ENCODE measurements around the gene DCTD.

The DCTD gene

GRCh38 chr4:182913036-182913435, 4.2 kb downstream of the DCTD start:
- no peak overlapping the region for H3K4me2 ChIP-seq (ENCODE audit: low read length)
- no peak overlapping the region for H2BK120ac ChIP-seq (ENCODE audit: low read depth, low read length)
- no peak overlapping the region for H2BK5ac ChIP-seq (ENCODE audit: low read length)
- H3K79me2 ChIP-seq (ENCODE audit: control insufficient read depth, insufficient read depth, low read length): no peaks in the 10 kb centered on the region
- peaks cover 1% of the 10 kb centered on the region for H3K4me1 ChIP-seq (ENCODE audit: control insufficient read depth, low read depth, low read length)
- H3K36me3 ChIP-seq (ENCODE audit: control insufficient read depth, insufficient read depth, low read length): peaks cover 2% of the 10 kb centered on the region
- H4K5ac ChIP-seq (ENCODE audit: low read length): no peak overlapping the region
- DNase-seq: no peak
- no peak overlapping the region for H4K8ac ChIP-seq (ENCODE audit: low read depth, low read length)
- H3K56ac ChIP-seq (ENCODE audit: low read length): no peak overlapping the region
- no peak overlapping the region for H3K27ac ChIP-seq (ENCODE audit: low read depth, low read length)
- no peak overlapping the region for H2BK15ac ChIP-seq (replicated peaks; ENCODE audit: low read depth)
- no peak overlapping the region for H3K18ac ChIP-seq (ENCODE audit: low read length)
- no peak overlapping the region for H3K4me3 ChIP-seq (ENCODE audit: low read length)
- no CpG with 5 or more reads among the region's 8 CpGs for WGBS (ENCODE audit: extremely low coverage, insufficient coverage, low lambda C conversion rate)
- H3K23ac ChIP-seq (ENCODE audit: low read length): no peak overlapping the region
- no peak overlapping the region for H2AK5ac ChIP-seq (ENCODE audit: low read length)
- H3K4ac ChIP-seq (ENCODE audit: low read depth, low read length): no peak overlapping the region
- no peaks in the 10 kb centered on the region for H3K79me1 ChIP-seq (ENCODE audit: low read length)
- H3K9ac ChIP-seq (ENCODE audit: low read length): no peak overlapping the region
- H3K27me3 ChIP-seq (ENCODE audit: insufficient read depth, low read length, poor library complexity): no peaks in the 10 kb centered on the region

- H3K4me1 ChIP-seq (ENCODE audit: control insufficient read depth, low read depth, low read length): peaks cover 11% of the 10 kb centered on the region
- H3K4me3 ChIP-seq (ENCODE audit: low read length): no peak overlapping the region
- H3K56ac ChIP-seq (ENCODE audit: low read length): no peak overlapping the region
- H3K4ac ChIP-seq (ENCODE audit: low read depth, low read length): no peak overlapping the region
- no peak overlapping the region for H3K9ac ChIP-seq (ENCODE audit: low read length)
- H3K4me2 ChIP-seq (ENCODE audit: low read length): no peak overlapping the region
- no peak for DNase-seq
- no peaks in the 10 kb centered on the region for H3K79me2 ChIP-seq (ENCODE audit: control insufficient read depth, insufficient read depth, low read length)
- no peak overlapping the region for H3K23ac ChIP-seq (ENCODE audit: low read length)
- H4K5ac ChIP-seq (ENCODE audit: low read length): no peak overlapping the region
- no peak overlapping the region for H2AK5ac ChIP-seq (ENCODE audit: low read length)
- H3K27me3 ChIP-seq (ENCODE audit: insufficient read depth, low read length, poor library complexity): no peaks in the 10 kb centered on the region
- H2BK5ac ChIP-seq (ENCODE audit: low read length): no peak overlapping the region
- no peak overlapping the region for H2BK15ac ChIP-seq (replicated peaks; ENCODE audit: low read depth)
- H2BK120ac ChIP-seq (ENCODE audit: low read depth, low read length): no peak overlapping the region
- no peak overlapping the region for H3K27ac ChIP-seq (ENCODE audit: low read depth, low read length)
- WGBS (ENCODE audit: extremely low coverage, insufficient coverage, low lambda C conversion rate): no CpG with 5 or more reads among the region's 3 CpGs
- H4K8ac ChIP-seq (ENCODE audit: low read depth, low read length): no peak overlapping the region
- no peaks in the 10 kb centered on the region for H3K36me3 ChIP-seq (ENCODE audit: control insufficient read depth, insufficient read depth, low read length)
- H3K18ac ChIP-seq (ENCODE audit: low read length): no peak overlapping the region
- H3K79me1 ChIP-seq (ENCODE audit: low read length): peaks cover 4% of the 10 kb centered on the region
Observed at GRCh38 chr4:182908124-182908523, 9.1 kb downstream of the DCTD start.

DNA sequence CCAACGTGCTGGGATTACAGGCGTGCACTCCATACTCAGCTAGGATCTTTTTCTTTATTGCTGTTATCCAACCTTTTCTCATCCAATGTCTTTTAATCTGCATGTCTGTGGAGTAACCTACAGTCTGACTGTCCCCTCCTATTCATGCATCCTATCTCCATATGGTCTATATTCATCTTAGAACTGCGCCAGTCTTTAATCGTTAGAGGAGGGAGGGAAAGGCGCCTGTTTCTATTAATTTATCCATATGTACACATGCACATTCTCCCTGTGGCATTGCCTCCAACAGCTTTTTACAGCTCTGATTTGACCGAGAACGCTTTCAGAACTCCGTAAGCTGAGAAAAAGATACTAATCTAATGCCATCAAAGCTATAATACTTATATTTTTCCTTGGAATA, 9.8 kb downstream of the DCTD start:
- Histone ChIP-seq H3K23ac (ENCODE audit: low read length) (no peak overlapping the region), H4K8ac (ENCODE audit: low read depth, low read length) (no peak overlapping the region), H2AK5ac (ENCODE audit: low read length) (no peak overlapping the region), H2BK120ac (ENCODE audit: low read depth, low read length) (no peak overlapping the region), H3K56ac (ENCODE audit: low read length) (no peak overlapping the region), H3K4ac (ENCODE audit: low read depth, low read length) (no peak overlapping the region), H3K36me3 (ENCODE audit: control insufficient read depth, insufficient read depth, low read length) (no peaks in the 10 kb centered on the region), H4K5ac (ENCODE audit: low read length) (no peak overlapping the region), H2BK5ac (ENCODE audit: low read length) (no peak overlapping the region), H3K79me1 (ENCODE audit: low read length) (peaks cover 4% of the 10 kb centered on the region), H3K4me3 (ENCODE audit: low read length) (no peak overlapping the region), H3K9ac (ENCODE audit: low read length) (no peak overlapping the region), H3K27me3 (ENCODE audit: insufficient read depth, low read length, poor library complexity) (no peaks in the 10 kb centered on the region), H3K4me2 (ENCODE audit: low read length) (no peak overlapping the region), H3K27ac (ENCODE audit: low read depth, low read length) (no peak overlapping the region), H3K18ac (ENCODE audit: low read length) (no peak overlapping the region), H3K4me1 (ENCODE audit: control insufficient read depth, low read depth, low read length) (peaks cover 11% of the 10 kb centered on the region), H2BK15ac (replicated peaks; ENCODE audit: low read depth) (no peak overlapping the region), H3K79me2 (ENCODE audit: control insufficient read depth, insufficient read depth, low read length) (no peaks in the 10 kb centered on the region)
- no peak for DNase-seq
- WGBS (ENCODE audit: extremely low coverage, insufficient coverage, low lambda C conversion rate): no CpG with 5 or more reads among the region's 8 CpGs

DNA sequence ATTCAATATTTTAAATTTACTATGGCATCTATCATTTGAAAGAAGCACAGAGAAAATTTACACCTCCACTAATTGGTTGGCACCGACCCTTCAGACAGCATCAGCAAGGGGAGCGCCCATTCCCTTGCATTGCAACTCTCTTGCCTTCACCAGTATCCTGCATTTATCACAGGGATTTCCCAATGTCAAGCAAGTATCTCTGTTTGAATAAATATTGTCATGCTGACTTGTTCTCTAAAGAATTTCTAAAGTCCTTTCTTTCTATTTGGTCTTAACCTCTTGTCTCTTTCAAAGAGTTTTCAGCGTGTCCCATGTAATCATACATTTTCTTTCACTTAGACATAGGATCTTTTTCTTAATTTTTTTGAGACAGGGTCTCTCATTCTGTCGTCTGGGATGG, 10.4 kb downstream of the DCTD start:
- H2BK15ac ChIP-seq (replicated peaks; ENCODE audit: low read depth): no peak overlapping the region
- DNase-seq: no peak
- no peak overlapping the region for H2AK5ac ChIP-seq (ENCODE audit: low read length)
- H3K23ac ChIP-seq (ENCODE audit: low read length): no peak overlapping the region
- no peak overlapping the region for H3K27ac ChIP-seq (ENCODE audit: low read depth, low read length)
- no peak overlapping the region for H3K4me3 ChIP-seq (ENCODE audit: low read length)
- no peaks in the 10 kb centered on the region for H3K79me2 ChIP-seq (ENCODE audit: control insufficient read depth, insufficient read depth, low read length)
- no peak overlapping the region for H4K5ac ChIP-seq (ENCODE audit: low read length)
- no peak overlapping the region for H3K4ac ChIP-seq (ENCODE audit: low read depth, low read length)
- no peak overlapping the region for H2BK5ac ChIP-seq (ENCODE audit: low read length)
- no peak overlapping the region for H4K8ac ChIP-seq (ENCODE audit: low read depth, low read length)
- H3K27me3 ChIP-seq (ENCODE audit: insufficient read depth, low read length, poor library complexity): no peaks in the 10 kb centered on the region
- H3K4me2 ChIP-seq (ENCODE audit: low read length): no peak overlapping the region
- no peaks in the 10 kb centered on the region for H3K36me3 ChIP-seq (ENCODE audit: control insufficient read depth, insufficient read depth, low read length)
- H3K4me1 ChIP-seq (ENCODE audit: control insufficient read depth, low read depth, low read length): peaks cover 11% of the 10 kb centered on the region
- H3K18ac ChIP-seq (ENCODE audit: low read length): no peak overlapping the region
- WGBS (ENCODE audit: extremely low coverage, insufficient coverage, low lambda C conversion rate): no CpG with 5 or more reads among the region's 4 CpGs
- H3K56ac ChIP-seq (ENCODE audit: low read length): no peak overlapping the region
- H2BK120ac ChIP-seq (ENCODE audit: low read depth, low read length): no peak overlapping the region
- H3K79me1 ChIP-seq (ENCODE audit: low read length): peaks cover 4% of the 10 kb centered on the region
- H3K9ac ChIP-seq (ENCODE audit: low read length): no peak overlapping the region

GRCh38 chr4:182905038-182905437, 12.1 kb downstream of the DCTD start:
- Histone ChIP-seq H3K27ac (ENCODE audit: low read depth, low read length) (no peak overlapping the region), H3K79me1 (ENCODE audit: low read length) (peaks cover 4% of the 10 kb centered on the region), H3K9ac (ENCODE audit: low read length) (no peak overlapping the region), H3K36me3 (ENCODE audit: control insufficient read depth, insufficient read depth, low read length) (no peaks in the 10 kb centered on the region), H4K8ac (ENCODE audit: low read depth, low read length) (no peak overlapping the region), H3K4ac (ENCODE audit: low read depth, low read length) (no peak overlapping the region), H3K4me3 (ENCODE audit: low read length) (no peak overlapping the region), H4K5ac (ENCODE audit: low read length) (no peak overlapping the region), H3K56ac (ENCODE audit: low read length) (peak overlapping the region; percentile 19), H3K18ac (ENCODE audit: low read length) (no peak overlapping the region), H3K4me1 (ENCODE audit: control insufficient read depth, low read depth, low read length) (peaks cover 11% of the 10 kb centered on the region), H2BK5ac (ENCODE audit: low read length) (no peak overlapping the region), H3K23ac (ENCODE audit: low read length) (no peak overlapping the region), H3K79me2 (ENCODE audit: control insufficient read depth, insufficient read depth, low read length) (no peaks in the 10 kb centered on the region), H3K4me2 (ENCODE audit: low read length) (no peak overlapping the region), H2AK5ac (ENCODE audit: low read length) (no peak overlapping the region), H3K27me3 (ENCODE audit: insufficient read depth, low read length, poor library complexity) (no peaks in the 10 kb centered on the region), H2BK120ac (ENCODE audit: low read depth, low read length) (no peak overlapping the region), H2BK15ac (replicated peaks; ENCODE audit: low read depth) (no peak overlapping the region)
- DNase-seq: peak; percentile 37
- no CpG with 5 or more reads among the region's 10 CpGs for WGBS (ENCODE audit: extremely low coverage, insufficient coverage, low lambda C conversion rate)

GRCh38 chr4:182904211-182904761, 12.9 kb downstream of the DCTD start:
- Histone ChIP-seq H3K4me3 (ENCODE audit: low read length) (no peak overlapping the region), H4K5ac (ENCODE audit: low read length) (no peak overlapping the region), H3K4me2 (ENCODE audit: low read length) (no peak overlapping the region), H2BK15ac (replicated peaks; ENCODE audit: low read depth) (no peak overlapping the region), H3K27ac (ENCODE audit: low read depth, low read length) (no peak overlapping the region), H3K9ac (ENCODE audit: low read length) (no peak overlapping the region), H3K27me3 (ENCODE audit: insufficient read depth, low read length, poor library complexity) (no peaks in the 10 kb centered on the region), H3K4me1 (ENCODE audit: control insufficient read depth, low read depth, low read length) (peaks cover 11% of the 10 kb centered on the region), H3K18ac (ENCODE audit: low read length) (no peak overlapping the region), H3K23ac (ENCODE audit: low read length) (no peak overlapping the region), H3K79me2 (ENCODE audit: control insufficient read depth, insufficient read depth, low read length) (no peaks in the 10 kb centered on the region), H3K79me1 (ENCODE audit: low read length) (peaks cover 4% of the 10 kb centered on the region), H2AK5ac (ENCODE audit: low read length) (no peak overlapping the region), H3K56ac (ENCODE audit: low read length) (peak overlapping the region; percentile 57), H3K4ac (ENCODE audit: low read depth, low read length) (no peak overlapping the region), H3K36me3 (ENCODE audit: control insufficient read depth, insufficient read depth, low read length) (no peaks in the 10 kb centered on the region), H4K8ac (ENCODE audit: low read depth, low read length) (no peak overlapping the region), H2BK5ac (ENCODE audit: low read length) (peak overlapping the region; percentile 39), H2BK120ac (ENCODE audit: low read depth, low read length) (no peak overlapping the region)
- peak; percentile 96 for DNase-seq
- WGBS (ENCODE audit: extremely low coverage, insufficient coverage, low lambda C conversion rate): no CpG with 5 or more reads among the region's 12 CpGs

Data from mesendoderm (in vitro differentiated cells).